ENCODE data around the gene QSOX1. TPM values are rescaled to one million over a fixed set of nuclear protein-coding genes. Genes with fewer than 3 reads are reported as not detected.

The QSOX1 gene
- total RNA-seq, 1 experiment from 2014 or later = 69.0 TPM

DNA sequence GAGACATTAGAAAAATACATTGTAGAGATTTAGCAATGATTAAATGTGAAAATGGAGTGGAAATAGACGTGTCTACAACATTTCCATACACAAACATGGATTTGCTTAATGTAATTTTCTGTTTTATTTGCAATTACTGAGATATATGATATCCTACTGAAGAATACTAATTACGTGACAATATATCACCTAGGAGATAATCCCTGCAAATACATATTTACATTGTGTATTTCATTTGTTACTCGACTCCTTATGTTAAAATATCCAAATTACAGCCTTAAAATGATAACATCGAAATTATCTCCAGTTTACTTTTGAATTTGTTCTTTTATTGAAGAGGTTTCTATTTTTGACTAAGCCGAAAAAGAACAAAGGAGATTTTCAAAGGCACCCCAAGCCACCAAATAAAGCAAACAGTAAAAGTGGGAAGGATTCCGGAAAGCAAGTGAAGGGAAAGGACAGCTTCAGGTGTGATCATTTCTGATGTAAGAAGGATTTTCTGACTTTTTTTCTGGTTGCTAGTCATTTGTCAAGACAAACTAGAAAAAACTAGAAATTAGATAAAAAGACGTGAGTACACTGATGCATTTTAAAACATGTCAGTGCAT is 83.3 kb downstream of the QSOX1 start:
- Histone ChIP-seq H3K36me3 (ENCODE audit: insufficient read depth, low read length, poor library complexity, severe bottlenecking) (no peaks in the 10 kb centered on the region), H3K27me3 (replicated peaks; ENCODE audit: insufficient read depth, low read depth, low read length, poor library complexity) (peaks cover 97% of the 10 kb centered on the region), H3K4me3 (ENCODE audit: low read depth, low read length, poor library complexity, severe bottlenecking) (no peak overlapping the region), H3K27ac (ENCODE audit: low read depth, low read length, poor library complexity, severe bottlenecking) (no peak overlapping the region), H3K9me3 (ENCODE audit: low read depth, low read length, poor library complexity, severe bottlenecking) (no peaks in the 10 kb centered on the region), H3K4me1 (ENCODE audit: insufficient read depth, low read length, poor library complexity, severe bottlenecking) (no peaks in the 10 kb centered on the region)
- no peak for TF ChIP-seq EZH2 (IDR thresholded peaks at IDR 0.05; ENCODE audit: borderline replicate concordance, low read depth, low read length, poor library complexity, severe bottlenecking)
- TF ChIP-seq, protein P1, sequence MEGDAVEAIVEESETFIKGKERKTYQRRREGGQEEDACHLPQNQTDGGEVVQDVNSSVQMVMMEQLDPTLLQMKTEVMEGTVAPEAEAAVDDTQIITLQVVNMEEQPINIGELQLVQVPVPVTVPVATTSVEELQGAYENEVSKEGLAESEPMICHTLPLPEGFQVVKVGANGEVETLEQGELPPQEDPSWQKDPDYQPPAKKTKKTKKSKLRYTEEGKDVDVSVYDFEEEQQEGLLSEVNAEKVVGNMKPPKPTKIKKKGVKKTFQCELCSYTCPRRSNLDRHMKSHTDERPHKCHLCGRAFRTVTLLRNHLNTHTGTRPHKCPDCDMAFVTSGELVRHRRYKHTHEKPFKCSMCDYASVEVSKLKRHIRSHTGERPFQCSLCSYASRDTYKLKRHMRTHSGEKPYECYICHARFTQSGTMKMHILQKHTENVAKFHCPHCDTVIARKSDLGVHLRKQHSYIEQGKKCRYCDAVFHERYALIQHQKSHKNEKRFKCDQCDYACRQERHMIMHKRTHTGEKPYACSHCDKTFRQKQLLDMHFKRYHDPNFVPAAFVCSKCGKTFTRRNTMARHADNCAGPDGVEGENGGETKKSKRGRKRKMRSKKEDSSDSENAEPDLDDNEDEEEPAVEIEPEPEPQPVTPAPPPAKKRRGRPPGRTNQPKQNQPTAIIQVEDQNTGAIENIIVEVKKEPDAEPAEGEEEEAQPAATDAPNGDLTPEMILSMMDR (conservative IDR thresholded peaks at IDR 0.05; ENCODE audit: low read depth, low read length) = no peak
- no TSS peak for BruUV-seq (replicated peaks)
- POLR2A ChIA-PET (ENCODE audit: low non-redundant PET) = no interaction called here
- CTCF ChIA-PET = no interaction called here
- intact Hi-C loops (cut with micrococcal nuclease; ENCODE audit: unreplicated experiment) = no loop called here
- no peak for DNase-seq (ENCODE audit: low spot score)

DNA sequence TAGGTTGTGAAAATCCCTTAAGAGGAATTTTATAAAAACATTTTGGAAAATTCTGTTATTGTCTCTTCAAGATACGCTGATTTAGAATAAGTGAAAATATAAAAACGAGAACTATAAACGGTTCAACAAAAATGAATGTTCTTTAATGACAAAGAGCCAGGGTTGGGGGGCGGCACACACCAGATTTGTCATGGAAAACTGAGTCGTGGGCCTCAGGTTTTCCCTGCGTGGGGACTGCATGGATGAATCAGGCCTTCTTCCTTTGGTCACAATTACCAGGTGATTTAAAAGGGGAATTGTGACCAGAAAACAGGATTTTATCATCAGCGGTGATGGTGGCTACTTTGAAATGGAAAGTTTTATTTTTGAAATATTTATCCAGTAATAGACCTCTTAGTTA is 84.0 kb downstream of the QSOX1 start:
- Histone ChIP-seq H3K27me3 (replicated peaks; ENCODE audit: insufficient read depth, low read depth, low read length, poor library complexity) (peaks cover 90% of the 10 kb centered on the region), H3K9me3 (ENCODE audit: low read depth, low read length, poor library complexity, severe bottlenecking) (no peaks in the 10 kb centered on the region), H3K4me3 (ENCODE audit: low read depth, low read length, poor library complexity, severe bottlenecking) (no peak overlapping the region), H3K36me3 (ENCODE audit: insufficient read depth, low read length, poor library complexity, severe bottlenecking) (no peaks in the 10 kb centered on the region), H3K27ac (ENCODE audit: low read depth, low read length, poor library complexity, severe bottlenecking) (no peak overlapping the region), H3K4me1 (ENCODE audit: insufficient read depth, low read length, poor library complexity, severe bottlenecking) (no peaks in the 10 kb centered on the region)
- POLR2A ChIA-PET (ENCODE audit: low non-redundant PET) = no interaction called here
- intact Hi-C loops (cut with micrococcal nuclease; ENCODE audit: unreplicated experiment) = no loop called here
- TF ChIP-seq, protein P1 (conservative IDR thresholded peaks at IDR 0.05; ENCODE audit: low read depth, low read length) = no peak
- TF ChIP-seq EZH2 (IDR thresholded peaks at IDR 0.05; ENCODE audit: borderline replicate concordance, low read depth, low read length, poor library complexity, severe bottlenecking) = no peak
- no TSS peak for BruUV-seq (replicated peaks)
- DNase-seq (ENCODE audit: low spot score) = no peak
- CTCF ChIA-PET = no interaction called here

DNA sequence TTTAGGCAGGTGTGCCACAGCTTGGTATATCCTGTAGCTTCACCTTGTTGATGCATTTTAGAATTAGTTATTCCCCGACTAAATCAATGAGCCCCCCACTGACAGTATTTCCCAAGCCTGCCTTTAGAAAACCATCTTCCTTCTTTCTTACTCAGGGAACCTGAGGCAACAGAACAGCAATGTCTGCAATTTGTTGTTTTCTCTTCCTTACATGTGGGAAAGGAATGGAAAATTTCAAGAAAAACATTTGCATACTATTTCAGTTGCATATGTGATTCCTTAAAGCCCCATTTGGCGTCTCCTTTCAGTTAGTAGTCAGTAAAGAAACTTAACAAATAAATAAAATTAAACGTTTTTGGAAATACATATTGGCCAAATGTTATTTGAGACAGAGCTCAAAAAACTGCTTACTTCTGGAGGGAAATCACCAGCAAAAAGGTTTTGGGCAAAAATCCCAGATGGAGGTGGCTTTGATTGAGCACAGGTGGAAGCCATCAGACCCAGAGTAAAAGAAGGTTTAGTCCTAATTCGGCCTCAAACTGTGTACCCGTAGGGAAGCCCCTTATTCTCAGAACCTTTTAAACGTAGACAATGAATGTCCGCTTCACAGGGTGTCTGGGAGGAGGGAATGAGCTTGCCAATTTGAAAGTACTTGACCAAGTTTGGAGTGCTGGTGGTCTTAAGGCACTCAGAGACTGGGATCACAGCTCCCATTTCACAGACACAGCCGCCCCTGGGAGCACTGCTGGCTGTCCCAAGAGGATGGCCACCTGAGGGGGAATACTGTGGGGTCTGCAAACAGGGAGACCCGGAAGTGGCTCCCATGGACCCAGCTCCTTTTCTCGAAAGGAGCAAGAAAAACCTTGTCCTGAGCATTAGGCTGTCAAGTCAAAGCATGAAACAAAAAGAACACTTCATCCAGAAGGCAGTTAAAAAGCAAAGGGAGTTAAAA is 84.8 kb downstream of the QSOX1 start:
- CTCF ChIA-PET = no interaction called here
- H3K36me3 ChIP-seq (ENCODE audit: insufficient read depth, low read length, poor library complexity, severe bottlenecking) = no peaks in the 10 kb centered on the region
- no peak overlapping the region for H3K4me3 ChIP-seq (ENCODE audit: low read depth, low read length, poor library complexity, severe bottlenecking)
- TF ChIP-seq, protein P1 (conservative IDR thresholded peaks at IDR 0.05; ENCODE audit: low read depth, low read length) = no peak
- no peak for TF ChIP-seq EZH2 (IDR thresholded peaks at IDR 0.05; ENCODE audit: borderline replicate concordance, low read depth, low read length, poor library complexity, severe bottlenecking)
- BruUV-seq (replicated peaks) = no TSS peak
- POLR2A ChIA-PET (ENCODE audit: low non-redundant PET) = no interaction called here
- H3K4me1 ChIP-seq (ENCODE audit: insufficient read depth, low read length, poor library complexity, severe bottlenecking) = no peaks in the 10 kb centered on the region
- H3K27me3 ChIP-seq (replicated peaks; ENCODE audit: insufficient read depth, low read depth, low read length, poor library complexity) = peaks cover 83% of the 10 kb centered on the region
- H3K27ac ChIP-seq (ENCODE audit: low read depth, low read length, poor library complexity, severe bottlenecking) = no peak overlapping the region
- intact Hi-C loops (cut with micrococcal nuclease; ENCODE audit: unreplicated experiment) = no loop called here
- no peaks in the 10 kb centered on the region for H3K9me3 ChIP-seq (ENCODE audit: low read depth, low read length, poor library complexity, severe bottlenecking)
- DNase-seq (ENCODE audit: low spot score) = no peak
